Measurements from ENCODE around the gene GFPT2. TPM values are rescaled to one million over a fixed set of nuclear protein-coding genes. Genes with fewer than 3 reads are reported as not detected.

GFPT2 gene
- total and polyA plus RNA-seq, 11 donors, result 3.7 to 33.9 (median 8.5) TPM

GRCh38 chr5:180367991-180368390 lies 14.9 kb upstream of the GFPT2 start:
- no peak for TF ChIP-seq POLR2A (IDR thresholded peaks at IDR 0.05)
- TF ChIP-seq CTCF (IDR thresholded peaks at IDR 0.05), result no peak
- ATAC-seq, result no peak
- intact Hi-C loops (cut with DNase I), result no loop called here

DNA sequence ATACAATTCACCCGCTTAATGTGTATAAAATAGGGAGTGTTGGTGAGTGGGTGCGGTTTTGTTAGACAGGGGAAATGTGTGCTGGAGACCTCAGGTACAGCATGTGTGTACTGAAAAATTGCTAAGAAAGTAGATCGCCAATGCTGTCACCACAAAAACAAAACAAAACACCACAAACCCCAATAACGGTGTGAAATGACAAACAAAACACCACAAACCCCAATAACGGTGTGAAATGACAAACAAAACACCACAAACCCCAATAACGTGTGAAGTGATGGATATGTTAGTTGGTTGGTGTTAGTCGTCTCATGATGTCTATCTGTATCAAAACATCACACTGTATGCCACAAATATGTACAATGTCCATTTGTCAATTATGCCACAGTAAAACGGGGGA lies 14.2 kb upstream of the GFPT2 start:
- ATAC-seq (no peak), DNase-seq (no peak)
- peaks cover 0 to 5% (median 0%) of the 10 kb centered on the region in 12 donors for H3K4me1 ChIP-seq
- H3K36me3 ChIP-seq, result no peaks in the 10 kb centered on the region
- H3K27me3 ChIP-seq, result peaks cover 0 to 3% (median 0%) of the 10 kb centered on the region in 9 donors
- H3K4me3 ChIP-seq, result no peak overlapping the region
- WGBS, 4 donors, result 93 to 95% (median 93%) methylated on average over 8 of the region's 8 CpGs
- intact Hi-C loops (cut with DNase I), result no loop called here
- TF ChIP-seq POLR2A (IDR thresholded peaks at IDR 0.05) (no peak), CTCF (IDR thresholded peaks at IDR 0.05) (no peak)
- no peaks in the 10 kb centered on the region for H3K9me3 ChIP-seq
- no peak overlapping the region for H3K27ac ChIP-seq

More at GRCh38 chr5:180367991-180368390, 14.9 kb upstream of the GFPT2 start:
- Histone ChIP-seq H3K4me1 (peaks cover 0 to 5% (median 0%) of the 10 kb centered on the region in 12 donors), H3K27ac (no peak overlapping the region), H3K27me3 (peaks cover 0 to 3% (median 0%) of the 10 kb centered on the region in 9 donors), H3K4me3 (no peak overlapping the region), H3K36me3 (no peaks in the 10 kb centered on the region), H3K9me3 (no peaks in the 10 kb centered on the region)
- no peak for DNase-seq
- WGBS, 4 donors, result 80 to 100% (median 88%) methylated on average over 2 to 4 of the region's 4 CpGs

DNA sequence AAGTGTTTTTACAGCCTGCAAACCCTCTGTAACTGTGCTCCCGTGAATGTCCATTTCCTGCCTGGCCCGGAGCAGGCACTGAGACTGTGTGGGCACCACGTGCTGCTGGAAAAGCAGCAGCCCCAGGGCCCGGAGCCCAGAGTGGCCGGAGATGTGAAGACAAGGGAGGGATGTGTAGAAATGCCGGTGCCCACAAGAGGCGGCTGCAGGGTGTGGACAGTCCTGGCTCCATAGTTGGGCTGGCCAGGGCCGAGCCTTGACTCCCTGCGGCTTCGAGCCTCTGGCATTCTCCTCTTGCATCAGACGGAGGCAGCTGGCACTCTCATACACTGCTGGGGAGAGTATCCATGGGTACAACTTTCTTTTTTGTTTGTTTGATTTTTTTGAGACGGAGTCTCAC lies 13.2 kb upstream of the GFPT2 start:
- Histone ChIP-seq H3K27ac (no peak overlapping the region), H3K9me3 (no peaks in the 10 kb centered on the region), H3K4me3 (no peak overlapping the region), H3K27me3 (peaks cover 0 to 3% (median 0%) of the 10 kb centered on the region in 9 donors), H3K36me3 (no peaks in the 10 kb centered on the region), H3K4me1 (peaks cover 0 to 5% (median 0%) of the 10 kb centered on the region in 12 donors)
- ATAC-seq (no peak), DNase-seq (no peak)
- TF ChIP-seq POLR2A (IDR thresholded peaks at IDR 0.05) (no peak), CTCF (IDR thresholded peaks at IDR 0.05) (no peak)
- intact Hi-C loops (cut with DNase I), result no loop called here
- WGBS, 4 donors, result 61 to 68% (median 64%) methylated on average over 10 to 12 of the region's 12 CpGs

- TF ChIP-seq POLR2A (IDR thresholded peaks at IDR 0.05) (no peak), CTCF (IDR thresholded peaks at IDR 0.05) (no peak)
- Histone ChIP-seq H3K9me3 (no peaks in the 10 kb centered on the region), H3K27me3 (peaks cover 0 to 3% (median 0%) of the 10 kb centered on the region in 9 donors), H3K4me3 (no peak overlapping the region), H3K36me3 (no peaks in the 10 kb centered on the region), H3K4me1 (peaks cover 0 to 5% (median 0%) of the 10 kb centered on the region in 12 donors), H3K27ac (no peak overlapping the region)
- WGBS, 4 donors, result 81 to 92% (median 86%) methylated on average over 4 of the region's 4 CpGs
- DNase-seq (no peak), ATAC-seq (no peak)
- intact Hi-C loops (cut with DNase I), result no loop called here
These were observed 12.7 kb upstream of the GFPT2 start for GRCh38 chr5:180365829-180366228.
